HG02884 (cell line): ENCODE data around the gene GSTA2.
"Not testable (repeated sequence)": the region's sequence is repeated elsewhere in the genome, so short reads cannot be mapped to it uniquely, and the experiment has no call there.

Source experiments
- ATAC-seq: cut with Tn5 transposase; IDR thresholded peaks from one replicate; pipeline ENCODE4 v1.9.1; 2021; ENCODE audit warnings: mild to moderate bottlenecking, moderate library complexity; ENCODE audit not compliant: unreplicated experiment

Gene GSTA2

GRCh38 chr6:52763322-52763916 is at the start of gene GSTA2:
Gene GSTA2 (minus strand): TSS chr6:52763475. CDS start chr6:52757947, 5,528 bp downstream.
- not testable (repeated sequence) for ATAC-seq

- not testable (repeated sequence) for ATAC-seq
Observed at GRCh38 chr6:52809777-52810176, 46.5 kb upstream of the GSTA2 start.

GRCh38 chr6:52808660-52809059 is 45.4 kb upstream of the GSTA2 start:
- ATAC-seq = no peak

GRCh38 chr6:52803668-52804255 is 40.5 kb upstream of the GSTA2 start, which contains the start of gene GSTA1:
Gene GSTA1 (minus strand): TSS chr6:52803816. CDS start chr6:52799267, 4,549 bp downstream.
- not testable (repeated sequence) for ATAC-seq

- no peak for ATAC-seq
Observed at GRCh38 chr6:52802806-52803205, 39.5 kb upstream of the GSTA2 start.

- ATAC-seq = no peak
Observed at GRCh38 chr6:52801188-52801841, 38.0 kb upstream of the GSTA2 start.

GRCh38 chr6:52799272-52799671 is 36.0 kb upstream of the GSTA2 start:
- not testable (repeated sequence) for ATAC-seq

- not testable (repeated sequence) for ATAC-seq
Observed at GRCh38 chr6:52794366-52794765, 31.1 kb upstream of the GSTA2 start.

- ATAC-seq = no peak
Observed at GRCh38 chr6:52790861-52791260, 27.6 kb upstream of the GSTA2 start.

GRCh38 chr6:52789658-52790057 is 26.4 kb upstream of the GSTA2 start:
- ATAC-seq = not testable (repeated sequence)

GRCh38 chr6:52788478-52788877 is 25.2 kb upstream of the GSTA2 start:
- no peak for ATAC-seq

GRCh38 chr6:52787917-52788316 is 24.6 kb upstream of the GSTA2 start:
- ATAC-seq = no peak

GRCh38 chr6:52786249-52786956 is 23.1 kb upstream of the GSTA2 start:
- ATAC-seq = no peak

- not testable (repeated sequence) for ATAC-seq
Observed at GRCh38 chr6:52782696-52783274, 19.5 kb upstream of the GSTA2 start.

GRCh38 chr6:52782209-52782608 is 18.9 kb upstream of the GSTA2 start:
- ATAC-seq = not testable (repeated sequence)

GRCh38 chr6:52779237-52779636 is 16.0 kb upstream of the GSTA2 start:
- ATAC-seq = no peak

GRCh38 chr6:52776711-52777351 is 13.6 kb upstream of the GSTA2 start:
- not testable (repeated sequence) for ATAC-seq

GRCh38 chr6:52769399-52769798 is 6.1 kb upstream of the GSTA2 start:
- ATAC-seq = not testable (repeated sequence)

- not testable (repeated sequence) for ATAC-seq
Observed at GRCh38 chr6:52767658-52768057, 4.4 kb upstream of the GSTA2 start.

- ATAC-seq = not testable (repeated sequence)
Observed at GRCh38 chr6:52761673-52762491, 1.4 kb downstream of the GSTA2 start.
